HepG2 (cell line): ENCODE results near the gene TRIM44.

ENCODE experiments used
- CEBPG ChIP-seq: IDR thresholded peaks from 2 replicates; pipeline ENCODE4 v1.6.1; 2016
- RFX5 ChIP-seq: IDR thresholded peaks from 2 replicates; pipeline ENCODE4 v1.6.1; 2011; ENCODE audit warnings: low read depth, low read length, improper control_type of control experiment
- ZFP90 ChIP-seq: sonication (generic); formaldehyde crosslinking; IDR thresholded peaks from 2 replicates; pipeline ENCODE4 v1.8.0; 2022; ENCODE audit warnings: missing genetic modification reagents, mild to moderate bottlenecking, inconsistent platforms, borderline replicate concordance
- ZNF121 ChIP-seq: sonication (generic); formaldehyde crosslinking; IDR thresholded peaks from 2 replicates; pipeline ENCODE4 v1.5.0; 2020; ENCODE audit warnings: mild to moderate bottlenecking, missing genetic modification reagents
- ZNF430 ChIP-seq: sonication (generic); formaldehyde crosslinking; IDR thresholded peaks from 2 replicates; pipeline ENCODE4 v1.9.0; 2021; ENCODE audit warnings: mild to moderate bottlenecking, missing genetic modification reagents
- TF ChIP-seq, protein P1 (sequence below): sonication (generic); formaldehyde crosslinking; IDR thresholded peaks from 2 replicates; pipeline ENCODE4 v1.5.0; 2020; ENCODE audit warnings: mild to moderate bottlenecking, missing genetic modification reagents, moderate library complexity
- TF ChIP-seq, protein P2 (sequence below): sonication (generic); formaldehyde crosslinking; IDR thresholded peaks from 2 replicates; pipeline ENCODE4 v1.4.0; 2020; ENCODE audit warnings: mild to moderate bottlenecking, missing genetic modification reagents
- TF ChIP-seq, protein P3 (sequence below): IDR thresholded peaks from 2 replicates; pipeline ENCODE4 v1.6.1; 2012; ENCODE audit warnings: inconsistent platforms

DNA sequence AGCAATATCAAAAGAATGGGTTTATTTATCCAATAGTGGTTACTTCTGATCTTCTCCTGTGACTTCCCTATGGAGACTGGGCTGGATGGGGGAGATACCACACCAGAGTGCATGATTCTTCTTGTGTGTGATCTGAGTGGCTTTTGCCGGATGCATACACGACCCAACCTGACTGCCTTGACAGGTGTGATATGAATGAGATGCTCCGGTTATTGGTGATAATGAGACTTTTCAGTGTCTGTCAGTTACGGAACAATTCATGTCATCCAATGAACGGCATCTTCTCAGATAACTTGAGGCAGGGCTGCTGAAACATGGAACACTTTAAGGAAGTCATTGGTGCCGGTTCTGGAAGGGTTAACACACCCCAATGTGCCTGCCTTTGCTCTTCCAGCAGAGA is 26.6 kb upstream of the TRIM44 start:
- TF ChIP-seq ZNF430 (CRISPR knock-in tag) (no peak), CEBPG (CRISPR knock-in tag) (no peak), RFX5 (no peak), ZNF121 (CRISPR knock-in tag) (no peak), ZFP90 (CRISPR knock-in tag) (no peak)
- TF ChIP-seq, protein P1, sequence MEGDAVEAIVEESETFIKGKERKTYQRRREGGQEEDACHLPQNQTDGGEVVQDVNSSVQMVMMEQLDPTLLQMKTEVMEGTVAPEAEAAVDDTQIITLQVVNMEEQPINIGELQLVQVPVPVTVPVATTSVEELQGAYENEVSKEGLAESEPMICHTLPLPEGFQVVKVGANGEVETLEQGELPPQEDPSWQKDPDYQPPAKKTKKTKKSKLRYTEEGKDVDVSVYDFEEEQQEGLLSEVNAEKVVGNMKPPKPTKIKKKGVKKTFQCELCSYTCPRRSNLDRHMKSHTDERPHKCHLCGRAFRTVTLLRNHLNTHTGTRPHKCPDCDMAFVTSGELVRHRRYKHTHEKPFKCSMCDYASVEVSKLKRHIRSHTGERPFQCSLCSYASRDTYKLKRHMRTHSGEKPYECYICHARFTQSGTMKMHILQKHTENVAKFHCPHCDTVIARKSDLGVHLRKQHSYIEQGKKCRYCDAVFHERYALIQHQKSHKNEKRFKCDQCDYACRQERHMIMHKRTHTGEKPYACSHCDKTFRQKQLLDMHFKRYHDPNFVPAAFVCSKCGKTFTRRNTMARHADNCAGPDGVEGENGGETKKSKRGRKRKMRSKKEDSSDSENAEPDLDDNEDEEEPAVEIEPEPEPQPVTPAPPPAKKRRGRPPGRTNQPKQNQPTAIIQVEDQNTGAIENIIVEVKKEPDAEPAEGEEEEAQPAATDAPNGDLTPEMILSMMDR, result no peak
- TF ChIP-seq, protein P2, sequence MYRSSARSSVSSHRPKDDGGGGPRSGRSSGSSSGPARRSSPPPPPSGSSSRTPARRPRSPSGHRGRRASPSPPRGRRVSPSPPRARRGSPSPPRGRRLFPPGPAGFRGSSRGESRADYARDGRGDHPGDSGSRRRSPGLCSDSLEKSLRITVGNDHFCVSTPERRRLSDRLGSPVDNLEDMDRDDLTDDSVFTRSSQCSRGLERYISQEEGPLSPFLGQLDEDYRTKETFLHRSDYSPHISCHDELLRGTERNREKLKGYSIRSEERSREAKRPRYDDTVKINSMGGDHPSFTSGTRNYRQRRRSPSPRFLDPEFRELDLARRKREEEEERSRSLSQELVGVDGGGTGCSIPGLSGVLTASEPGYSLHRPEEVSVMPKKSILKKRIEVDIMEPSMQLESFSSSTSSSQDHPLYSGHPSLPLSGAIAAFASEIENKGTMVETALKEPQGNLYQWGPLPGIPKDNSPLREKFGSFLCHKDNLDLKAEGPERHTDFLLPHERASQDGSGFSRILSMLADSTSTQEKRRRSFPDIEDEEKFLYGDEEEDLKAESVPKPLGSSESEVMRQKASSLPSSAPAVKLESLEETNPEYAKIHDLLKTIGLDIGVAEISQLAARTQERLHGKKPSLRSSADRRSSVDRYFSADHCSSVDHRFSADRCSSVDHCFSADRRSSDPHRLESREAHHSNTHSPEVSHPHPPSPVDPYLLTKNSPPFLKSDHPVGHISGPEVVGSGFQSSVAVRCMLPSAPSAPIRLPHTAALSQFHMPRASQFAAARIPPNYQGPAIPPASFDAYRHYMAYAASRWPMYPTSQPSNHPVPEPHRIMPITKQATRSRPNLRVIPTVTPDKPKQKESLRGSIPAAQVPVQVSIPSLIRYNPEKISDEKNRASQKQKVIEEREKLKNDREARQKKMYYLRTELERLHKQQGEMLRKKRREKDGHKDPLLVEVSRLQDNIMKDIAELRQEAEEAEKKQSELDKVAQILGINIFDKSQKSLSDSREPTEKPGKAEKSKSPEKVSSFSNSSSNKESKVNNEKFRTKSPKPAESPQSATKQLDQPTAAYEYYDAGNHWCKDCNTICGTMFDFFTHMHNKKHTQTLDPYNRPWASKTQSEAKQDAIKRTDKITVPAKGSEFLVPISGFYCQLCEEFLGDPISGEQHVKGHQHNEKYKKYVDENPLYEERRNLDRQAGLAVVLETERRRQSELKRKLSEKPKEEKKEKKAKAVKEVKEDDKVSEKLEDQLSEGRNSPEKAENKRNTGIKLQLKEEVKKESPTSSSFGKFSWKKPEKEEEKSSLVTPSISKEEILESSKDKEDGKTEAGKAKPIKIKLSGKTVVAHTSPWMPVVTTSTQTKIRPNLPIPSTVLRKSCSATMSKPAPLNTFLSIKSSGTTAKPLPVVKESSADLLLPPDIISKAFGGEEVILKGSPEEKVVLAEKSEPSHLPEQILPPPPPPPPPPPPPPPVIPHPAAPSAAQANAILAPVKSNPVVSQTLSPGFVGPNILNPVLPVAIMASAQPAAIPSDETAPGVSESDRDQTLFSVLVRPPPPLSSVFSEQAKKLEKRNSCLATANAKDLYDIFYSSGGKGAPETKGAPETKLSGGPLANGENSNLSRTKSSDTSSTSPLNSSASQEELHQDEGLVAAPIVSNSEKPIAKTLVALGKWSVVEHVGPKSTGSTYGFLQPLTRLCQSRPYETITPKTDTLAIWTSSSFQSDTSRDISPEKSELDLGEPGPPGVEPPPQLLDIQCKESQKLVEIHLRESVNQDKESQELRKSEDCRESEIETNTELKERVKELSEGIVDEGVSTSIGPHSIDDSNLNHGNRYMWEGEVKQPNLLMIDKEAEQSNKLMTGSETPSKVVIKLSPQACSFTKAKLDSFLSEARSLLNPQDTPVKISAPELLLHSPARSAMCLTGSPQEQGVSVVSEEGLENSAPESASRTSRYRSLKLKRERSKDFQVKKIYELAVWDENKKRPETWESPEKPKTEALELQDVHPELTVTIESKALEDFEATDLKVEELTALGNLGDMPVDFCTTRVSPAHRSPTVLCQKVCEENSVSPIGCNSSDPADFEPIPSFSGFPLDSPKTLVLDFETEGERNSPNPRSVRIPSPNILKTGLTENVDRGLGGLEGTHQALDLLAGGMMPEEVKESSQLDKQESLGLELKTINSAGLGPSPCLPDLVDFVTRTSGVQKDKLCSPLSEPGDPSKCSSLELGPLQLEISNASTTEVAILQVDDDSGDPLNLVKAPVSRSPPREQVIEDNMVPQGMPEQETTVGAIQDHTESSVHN (CRISPR knock-in tag), result no peak
- TF ChIP-seq, protein P3, sequence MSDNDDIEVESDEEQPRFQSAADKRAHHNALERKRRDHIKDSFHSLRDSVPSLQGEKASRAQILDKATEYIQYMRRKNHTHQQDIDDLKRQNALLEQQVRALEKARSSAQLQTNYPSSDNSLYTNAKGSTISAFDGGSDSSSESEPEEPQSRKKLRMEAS, result no peak
